ENCODE results near the gene METTL9.

METTL9 gene

DNA sequence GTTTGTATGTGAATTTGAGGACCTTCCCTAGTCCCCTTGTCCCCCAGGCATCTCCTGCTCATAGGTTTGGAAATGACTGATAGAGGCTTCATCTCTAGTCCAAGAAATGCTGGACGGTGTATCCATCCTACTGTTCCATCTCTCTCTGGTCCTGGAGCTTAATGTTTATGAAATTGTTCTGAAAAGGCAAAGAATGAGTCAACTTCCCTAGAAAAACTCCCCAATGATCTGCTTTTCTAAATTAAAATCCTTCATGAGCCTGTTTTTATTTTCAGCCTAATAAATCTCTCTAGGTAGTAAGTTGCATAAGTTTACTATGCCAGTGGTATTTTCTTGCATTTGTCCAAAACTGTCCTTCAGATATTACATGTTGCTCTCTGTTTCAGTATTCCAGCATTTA is 55.1 kb downstream of the METTL9 start:
- Mint-ChIP-seq H3K4me1 (peaks cover 5% of the 10 kb centered on the region), H3K27ac (peak overlapping the region; percentile 6), H3K27me3 (ENCODE audit: low read depth, poor library complexity) (peaks cover 4% of the 10 kb centered on the region), H3K36me3 (ENCODE audit: low read depth) (peaks cover 36% of the 10 kb centered on the region), H3K9me3 (no peaks in the 10 kb centered on the region), H3K4me3 (no peak overlapping the region)
- TF ChIP-seq, protein P1, sequence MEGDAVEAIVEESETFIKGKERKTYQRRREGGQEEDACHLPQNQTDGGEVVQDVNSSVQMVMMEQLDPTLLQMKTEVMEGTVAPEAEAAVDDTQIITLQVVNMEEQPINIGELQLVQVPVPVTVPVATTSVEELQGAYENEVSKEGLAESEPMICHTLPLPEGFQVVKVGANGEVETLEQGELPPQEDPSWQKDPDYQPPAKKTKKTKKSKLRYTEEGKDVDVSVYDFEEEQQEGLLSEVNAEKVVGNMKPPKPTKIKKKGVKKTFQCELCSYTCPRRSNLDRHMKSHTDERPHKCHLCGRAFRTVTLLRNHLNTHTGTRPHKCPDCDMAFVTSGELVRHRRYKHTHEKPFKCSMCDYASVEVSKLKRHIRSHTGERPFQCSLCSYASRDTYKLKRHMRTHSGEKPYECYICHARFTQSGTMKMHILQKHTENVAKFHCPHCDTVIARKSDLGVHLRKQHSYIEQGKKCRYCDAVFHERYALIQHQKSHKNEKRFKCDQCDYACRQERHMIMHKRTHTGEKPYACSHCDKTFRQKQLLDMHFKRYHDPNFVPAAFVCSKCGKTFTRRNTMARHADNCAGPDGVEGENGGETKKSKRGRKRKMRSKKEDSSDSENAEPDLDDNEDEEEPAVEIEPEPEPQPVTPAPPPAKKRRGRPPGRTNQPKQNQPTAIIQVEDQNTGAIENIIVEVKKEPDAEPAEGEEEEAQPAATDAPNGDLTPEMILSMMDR (IDR thresholded peaks at IDR 0.05) = no peak
- no peak for DNase-seq

DNA sequence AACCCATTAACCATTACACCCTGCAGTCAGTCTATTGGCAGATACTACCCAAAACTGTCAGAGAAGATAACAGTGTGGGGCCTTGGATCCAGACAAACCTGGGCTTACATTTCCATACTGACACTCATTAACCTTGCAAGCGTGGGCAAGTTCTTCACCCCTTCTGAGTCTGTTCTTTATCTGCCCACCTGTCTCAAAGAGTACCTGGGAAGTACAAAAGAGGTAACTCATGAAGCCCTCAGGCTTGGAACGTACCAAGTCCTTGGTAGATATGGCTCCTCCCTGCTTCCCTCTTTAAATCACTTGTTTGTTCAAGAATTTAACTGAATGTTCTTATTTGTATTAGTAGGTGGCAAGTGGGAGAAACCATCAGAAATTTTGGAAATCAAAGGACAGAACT is 55.5 kb downstream of the METTL9 start:
- peaks cover 4% of the 10 kb centered on the region for H3K27me3 Mint-ChIP-seq (ENCODE audit: low read depth, poor library complexity)
- H3K4me3 Mint-ChIP-seq = no peak overlapping the region
- TF ChIP-seq, protein P1 (IDR thresholded peaks at IDR 0.05) = no peak
- H3K9me3 Mint-ChIP-seq = no peaks in the 10 kb centered on the region
- peaks cover 5% of the 10 kb centered on the region for H3K4me1 Mint-ChIP-seq
- DNase-seq = no peak
- peak overlapping the region; percentile 6 for H3K27ac Mint-ChIP-seq
- H3K36me3 Mint-ChIP-seq (ENCODE audit: low read depth) = peaks cover 36% of the 10 kb centered on the region

DNA sequence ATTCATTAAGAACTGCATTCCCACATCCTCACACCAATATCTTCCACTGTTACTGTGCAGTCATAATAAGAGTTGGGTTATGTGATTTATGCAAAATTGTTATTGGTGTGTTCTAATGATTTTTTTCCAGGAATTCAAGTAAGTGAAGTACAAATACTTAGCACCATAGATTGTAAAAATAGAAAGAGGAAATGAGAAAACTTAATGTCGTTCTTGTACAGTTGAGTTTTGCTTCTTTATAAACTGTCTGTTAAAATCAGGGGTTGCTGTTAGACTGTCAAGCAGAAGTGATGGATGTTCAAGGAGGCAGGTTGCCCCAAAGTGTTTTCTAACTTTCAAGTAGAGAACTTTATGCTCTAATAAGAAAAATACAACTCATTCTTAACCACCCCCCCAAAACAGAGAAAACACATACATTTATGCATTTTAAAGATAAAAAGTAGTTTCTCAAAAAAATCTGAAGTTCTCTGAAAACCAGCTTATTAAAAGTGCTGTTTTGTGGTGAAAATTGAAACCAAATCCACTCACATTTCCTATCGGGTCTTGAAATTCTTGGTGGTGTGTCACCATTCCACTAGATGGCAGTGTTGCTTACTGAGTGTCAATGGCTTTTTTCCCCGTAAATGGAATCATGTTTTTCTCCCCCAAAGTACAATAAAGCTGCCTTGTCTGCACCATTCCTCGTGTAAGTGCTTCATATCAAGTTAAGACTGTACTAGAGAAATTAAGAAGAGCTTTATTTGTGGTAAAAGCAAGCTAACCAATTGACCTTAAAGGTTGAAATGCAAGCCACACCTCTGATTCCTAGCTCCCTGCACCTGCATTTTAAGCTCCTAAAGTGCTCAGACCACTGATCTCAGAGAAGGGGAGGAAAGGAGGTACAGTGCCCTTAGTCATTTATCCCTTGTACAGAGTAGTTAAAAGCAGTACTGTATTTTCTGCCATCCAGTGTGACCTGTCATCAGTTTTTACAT is 57.7 kb downstream of the METTL9 start:
- Mint-ChIP-seq H3K36me3 (ENCODE audit: low read depth) (peaks cover 42% of the 10 kb centered on the region), H3K4me1 (peaks cover 5% of the 10 kb centered on the region), H3K27me3 (ENCODE audit: low read depth, poor library complexity) (peaks cover 4% of the 10 kb centered on the region), H3K9me3 (no peaks in the 10 kb centered on the region), H3K27ac (peak overlapping the region; percentile 52), H3K4me3 (no peak overlapping the region)
- peak; percentile 36 for DNase-seq
- TF ChIP-seq, protein P1 (IDR thresholded peaks at IDR 0.05) = peak; percentile 85

GRCh38 chr16:21659124-21659523 is 59.7 kb downstream of the METTL9 start:
- H3K27ac Mint-ChIP-seq = no peak overlapping the region

GRCh38 chr16:21663889-21664647 is 64.7 kb downstream of the METTL9 start, which contains the start of gene OTOA:
TSS of gene OTOA (plus strand) at chr16:21663968. CDS start at chr16:21678515, 14,547 bp downstream.
- Mint-ChIP-seq H3K27me3 (ENCODE audit: low read depth, poor library complexity) (peaks cover 27% of the 10 kb centered on the region), H3K9me3 (peaks cover 6% of the 10 kb centered on the region), H3K4me3 (peak within 1 kb of the TSS; percentile 67), H3K36me3 (ENCODE audit: low read depth) (peaks cover 11% of the 10 kb centered on the region), H3K27ac (no peak within 1 kb of the TSS), H3K4me1 (peaks cover 17% of the 10 kb centered on the region)
- DNase-seq = peak; percentile 34
- TF ChIP-seq, protein P1 (IDR thresholded peaks at IDR 0.05) = no peak

More at GRCh38 chr16:21659124-21659523, 59.7 kb downstream of the METTL9 start:
- H3K27me3 Mint-ChIP-seq (ENCODE audit: low read depth, poor library complexity) = peaks cover 23% of the 10 kb centered on the region
- H3K9me3 Mint-ChIP-seq = no peaks in the 10 kb centered on the region
- no peak for DNase-seq
- peaks cover 5% of the 10 kb centered on the region for H3K4me1 Mint-ChIP-seq
- no peak overlapping the region for H3K4me3 Mint-ChIP-seq
- peaks cover 29% of the 10 kb centered on the region for H3K36me3 Mint-ChIP-seq (ENCODE audit: low read depth)
- TF ChIP-seq, protein P1 (IDR thresholded peaks at IDR 0.05) = no peak
